Activated CD4-positive, alpha-beta T cell treated with anti-CD3 and anti-CD28 coated beads for 24 hours (primary cell): ENCODE data around the gene COQ3.
A peak's percentile ranks its signal among the peaks of the same experiment; 100 is the strongest.

Experiments used
- DNase-seq, 2 donors: peaks; one replicate each; pipeline ENCODE4 v3.0.0-alpha.2; 2020; ENCODE audit warnings: low read depth in 2 of 2

COQ3 gene

GRCh38 chr6:99333068-99333467 lies 60.9 kb downstream of the COQ3 start:
- no peak for DNase-seq

- DNase-seq = no peak
These were observed 62.5 kb downstream of the COQ3 start for GRCh38 chr6:99331531-99331930.

- peak; percentile 32 to 37 for DNase-seq
These were observed 63.8 kb downstream of the COQ3 start for GRCh38 chr6:99330159-99330558.

- DNase-seq = no peak
These were observed 69.0 kb downstream of the COQ3 start for GRCh38 chr6:99324996-99325395.
